Thyroid gland (tissue), 4 donors: ENCODE data around the gene ANO1.

Experiments
- CTCF ChIP-seq, 6 experiments: fragments of 200-600 bp in 3 of 6; fragments of 450-650 bp in 3 of 6; sonication (generic) in 3 of 6; IDR thresholded peaks; one replicate each; pipeline ENCODE4 v1.5.1; 2016 to 2019; ENCODE audit warnings: antibody characterized with exemption in 6 of 6, mild to moderate bottlenecking in 2 of 6, inconsistent platforms in 1 of 6, moderate library complexity in 1 of 6
- POLR2A ChIP-seq, 2 donors: fragments of 450-650 bp; IDR thresholded peaks; one replicate each; pipeline ENCODE4 v1.6.1; 2017; ENCODE audit warnings: antibody characterized with exemption in 2 of 2, mild to moderate bottlenecking in 2 of 2, moderate library complexity in 1 of 2

DNA sequence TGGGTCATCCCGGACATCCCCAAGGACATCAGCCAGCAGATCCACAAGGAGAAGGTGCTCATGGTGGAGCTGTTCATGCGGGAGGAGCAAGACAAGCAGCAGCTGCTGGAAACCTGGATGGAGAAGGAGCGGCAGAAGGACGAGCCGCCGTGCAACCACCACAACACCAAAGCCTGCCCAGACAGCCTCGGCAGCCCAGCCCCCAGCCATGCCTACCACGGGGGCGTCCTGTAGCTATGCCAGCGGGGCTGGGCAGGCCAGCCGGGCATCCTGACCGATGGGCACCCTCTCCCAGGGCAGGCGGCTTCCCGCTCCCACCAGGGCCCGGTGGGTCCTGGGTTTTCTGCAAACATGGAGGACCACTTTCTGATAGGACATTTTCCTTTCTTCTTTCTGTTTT is 109.7 kb downstream of the ANO1 start:
- no peak for TF ChIP-seq POLR2A (IDR thresholded peaks at IDR 0.05)
- TF ChIP-seq CTCF (IDR thresholded peaks at IDR 0.05), result no peak
